ENCODE results near the gene TTLL11. TPM values are rescaled to one million over a fixed set of nuclear protein-coding genes. Genes with fewer than 3 reads are reported as not detected.

The TTLL11 gene
- total and polyA plus RNA-seq, 2 experiments from 2014 or later = 5.1 to 6.3 TPM

GRCh38 chr9:121902461-121903135, 190.5 kb downstream of the TTLL11 start:
- no peak overlapping the region for H2AFZ ChIP-seq

GRCh38 chr9:121901616-121902015, 191.5 kb downstream of the TTLL11 start:
- Histone ChIP-seq H3K4me1 (ENCODE audit: insufficient read depth) (peaks cover 36% of the 10 kb centered on the region), H3K27me3 (replicated peaks; ENCODE audit: insufficient read depth) (no peaks in the 10 kb centered on the region), H3K9ac (no peak overlapping the region), H3K27ac (peak overlapping the region; percentile 72; the same call in 1 of the 2 replicates), H3K4me3 (no peak overlapping the region), H3F3A (ENCODE audit: insufficient read depth) (peaks cover 42% of the 10 kb centered on the region), H3K9me3 (ENCODE audit: low read depth) (no peaks in the 10 kb centered on the region), H3K36me3 (ENCODE audit: low read depth) (no peaks in the 10 kb centered on the region), H4K20me1 (ENCODE audit: insufficient read depth) (no peaks in the 10 kb centered on the region), H2AFZ (no peak overlapping the region), H3K79me2 (ENCODE audit: insufficient read depth) (no peaks in the 10 kb centered on the region), H3K4me2 (ENCODE audit: unreplicated experiment) (peak overlapping the region; percentile 67), H3K9me2 (ENCODE audit: insufficient read depth) (no peaks in the 10 kb centered on the region)
- whole genome bisulfite sequencing, 2 experiments (ENCODE audit: low coverage in 1 of 2, low lambda C conversion rate in 2 of 2, missing lambda C conversion rate in 2 of 2) = 97 to 98% methylated on average over 3 of the region's 3 CpGs
- DNase-seq = no peak
- in situ Hi-C loops (cut with MboI) = no loop called here
- TF ChIP-seq EZH2 (IDR thresholded peaks at IDR 0.05; ENCODE audit: insufficient read depth, poor library complexity, severe bottlenecking) = no peak
- no peak for TF ChIP-seq EZH2phosphoT487 (IDR thresholded peaks at IDR 0.05; ENCODE audit: insufficient read depth, low read depth)

More at GRCh38 chr9:121902461-121903135, 190.5 kb downstream of the TTLL11 start:
- peaks cover 38% of the 10 kb centered on the region for H3K4me1 ChIP-seq (ENCODE audit: insufficient read depth)
- no peaks in the 10 kb centered on the region for H3K9me3 ChIP-seq (ENCODE audit: low read depth)
- in situ Hi-C loops (cut with MboI) = no loop called here
- H4K20me1 ChIP-seq (ENCODE audit: insufficient read depth) = no peaks in the 10 kb centered on the region
- DNase-seq = peak; percentile 98
- H3K9me2 ChIP-seq (ENCODE audit: insufficient read depth) = no peaks in the 10 kb centered on the region
- WGBS, 2 experiments (ENCODE audit: low coverage in 1 of 2, low lambda C conversion rate in 2 of 2, missing lambda C conversion rate in 2 of 2) = 7 to 9% methylated on average over 7 of the region's 7 CpGs
- peak overlapping the region; percentile 72 for H3K27ac ChIP-seq
- peaks cover 47% of the 10 kb centered on the region for H3F3A ChIP-seq (ENCODE audit: insufficient read depth)
- H3K79me2 ChIP-seq (ENCODE audit: insufficient read depth) = no peaks in the 10 kb centered on the region
- H3K4me3 ChIP-seq = peak overlapping the region; percentile 25
- H3K4me2 ChIP-seq (ENCODE audit: unreplicated experiment) = peak overlapping the region; percentile 67
- no peak for TF ChIP-seq EZH2 (IDR thresholded peaks at IDR 0.05; ENCODE audit: insufficient read depth, poor library complexity, severe bottlenecking)
- TF ChIP-seq EZH2phosphoT487 (IDR thresholded peaks at IDR 0.05; ENCODE audit: insufficient read depth, low read depth) = peak; percentile 99
- H3K9ac ChIP-seq = peak overlapping the region; percentile 49
- no peaks in the 10 kb centered on the region for H3K27me3 ChIP-seq (replicated peaks; ENCODE audit: insufficient read depth)
- no peaks in the 10 kb centered on the region for H3K36me3 ChIP-seq (ENCODE audit: low read depth)

DNA sequence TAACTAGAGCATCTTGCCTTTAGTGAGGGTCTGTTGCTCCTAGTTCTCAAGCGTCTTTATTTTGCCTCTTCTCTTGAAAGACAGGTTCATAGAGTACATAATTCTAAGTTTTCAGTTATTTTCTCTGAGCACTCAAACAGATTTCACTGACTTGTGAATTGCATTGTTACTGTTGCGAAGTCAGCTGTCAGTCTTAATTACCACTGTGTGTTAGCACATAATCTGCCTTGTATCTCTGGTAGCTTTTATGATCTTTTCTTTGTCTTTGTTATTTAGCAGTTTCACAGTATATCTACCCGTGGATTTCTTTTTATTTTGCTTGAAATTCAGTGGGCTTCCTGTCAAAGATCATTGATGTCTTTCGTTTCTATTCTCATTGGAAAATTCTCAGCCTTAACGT, 192.9 kb downstream of the TTLL11 start:
- WGBS, 2 experiments (ENCODE audit: low coverage in 1 of 2, low lambda C conversion rate in 2 of 2, missing lambda C conversion rate in 2 of 2) = 96 to 97% methylated on average over 5 of the region's 5 CpGs
- no peak for DNase-seq
- H3F3A ChIP-seq (ENCODE audit: insufficient read depth) = peaks cover 37% of the 10 kb centered on the region
- peaks cover 24% of the 10 kb centered on the region for H3K4me1 ChIP-seq (ENCODE audit: insufficient read depth)
- H2AFZ ChIP-seq = no peak overlapping the region
- TF ChIP-seq EZH2phosphoT487 (IDR thresholded peaks at IDR 0.05; ENCODE audit: insufficient read depth, low read depth) (no peak), EZH2 (IDR thresholded peaks at IDR 0.05; ENCODE audit: insufficient read depth, poor library complexity, severe bottlenecking) (no peak)
- H3K9ac ChIP-seq = no peak overlapping the region
- H3K9me3 ChIP-seq (ENCODE audit: low read depth) = no peaks in the 10 kb centered on the region
- H3K27ac ChIP-seq = no peak overlapping the region
- H3K4me2 ChIP-seq (ENCODE audit: unreplicated experiment) = no peak overlapping the region
- H3K79me2 ChIP-seq (ENCODE audit: insufficient read depth) = no peaks in the 10 kb centered on the region
- in situ Hi-C loops (cut with MboI) = no loop called here
- H3K36me3 ChIP-seq (ENCODE audit: low read depth) = no peaks in the 10 kb centered on the region
- no peaks in the 10 kb centered on the region for H4K20me1 ChIP-seq (ENCODE audit: insufficient read depth)
- no peaks in the 10 kb centered on the region for H3K9me2 ChIP-seq (ENCODE audit: insufficient read depth)
- H3K4me3 ChIP-seq = no peak overlapping the region
- no peaks in the 10 kb centered on the region for H3K27me3 ChIP-seq (replicated peaks; ENCODE audit: insufficient read depth)

DNA sequence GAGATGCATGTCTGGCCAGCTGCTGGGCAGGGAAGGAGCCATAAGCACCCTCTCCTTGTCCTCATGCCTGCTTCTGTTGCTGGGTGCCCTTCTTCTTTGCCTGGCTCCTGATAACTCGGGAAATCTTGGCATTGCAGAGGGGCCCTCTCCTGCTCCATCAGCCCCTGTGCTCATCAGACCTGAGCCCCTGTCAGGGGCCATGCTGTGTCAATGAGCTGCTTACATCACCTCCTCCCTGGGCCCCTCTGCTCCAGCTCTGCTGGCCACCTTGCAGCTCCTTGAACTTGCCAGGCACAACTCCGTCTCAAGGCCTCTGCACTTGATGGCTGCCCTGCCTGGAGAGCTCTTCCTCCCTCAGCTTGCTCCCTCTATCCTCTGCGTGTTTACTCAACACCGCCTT, 194.3 kb downstream of the TTLL11 start:
- Histone ChIP-seq H3K79me2 (ENCODE audit: insufficient read depth) (no peaks in the 10 kb centered on the region), H3K4me1 (ENCODE audit: insufficient read depth) (peaks cover 23% of the 10 kb centered on the region), H3K27me3 (replicated peaks; ENCODE audit: insufficient read depth) (no peaks in the 10 kb centered on the region), H3F3A (ENCODE audit: insufficient read depth) (peaks cover 36% of the 10 kb centered on the region), H3K9me2 (ENCODE audit: insufficient read depth) (no peaks in the 10 kb centered on the region), H3K9me3 (ENCODE audit: low read depth) (no peaks in the 10 kb centered on the region), H2AFZ (no peak overlapping the region), H3K4me3 (no peak overlapping the region), H3K4me2 (ENCODE audit: unreplicated experiment) (no peak overlapping the region), H3K9ac (no peak overlapping the region), H3K36me3 (ENCODE audit: low read depth) (no peaks in the 10 kb centered on the region), H4K20me1 (ENCODE audit: insufficient read depth) (no peaks in the 10 kb centered on the region), H3K27ac (no peak overlapping the region)
- 95 to 97% methylated on average over 4 of the region's 4 CpGs for WGBS, 2 experiments (ENCODE audit: low coverage in 1 of 2, low lambda C conversion rate in 2 of 2, missing lambda C conversion rate in 2 of 2)
- TF ChIP-seq EZH2 (IDR thresholded peaks at IDR 0.05; ENCODE audit: insufficient read depth, poor library complexity, severe bottlenecking) (no peak), EZH2phosphoT487 (IDR thresholded peaks at IDR 0.05; ENCODE audit: insufficient read depth, low read depth) (no peak)
- in situ Hi-C loops (cut with MboI) = no loop called here
- DNase-seq = no peak
